SK-N-MC (cell line): Measurements from ENCODE around the gene GSE1.

Source experiments
- DNase-seq: peaks from one replicate; pipeline ENCODE4 v3.0.0-alpha.2; 2011; ENCODE audit warnings: low read depth, low spot score
- H3K27ac ChIP-seq: fragments of 200-600 bp; sonication (generic); 2 replicates; pipeline ENCODE4 v1.5.1; 2016; ENCODE audit warnings: mixed run types
- H3K36me3 ChIP-seq: fragments of 200-600 bp; sonication (generic); 2 replicates; pipeline ENCODE4 v1.6.1; 2017; ENCODE audit warnings: antibody characterized with exemption, low read length, mixed read lengths; ENCODE audit not compliant: insufficient read depth
- H3K4me3 ChIP-seq: fragments of 200-600 bp; sonication (generic); 2 replicates; pipeline ENCODE4 v1.5.1; 2016
- H3K9ac ChIP-seq: fragments of 200-600 bp; sonication (generic); 2 replicates; pipeline ENCODE4 v1.8.0; 2017; ENCODE audit warnings: mixed run types, mixed read lengths; ENCODE audit not compliant: insufficient read length
- H3K9me3 ChIP-seq: fragments of 200-600 bp; sonication (generic); 2 replicates; pipeline ENCODE4 v1.6.1; 2017; ENCODE audit warnings: low read depth, mild to moderate bottlenecking, antibody characterized with exemption, low read length, moderate library complexity, mixed read lengths
- EZH2 ChIP-seq: fragments of 200-600 bp; sonication (generic); IDR thresholded peaks from one replicate; pipeline ENCODE4 v1.6.1; 2017; ENCODE audit warnings: antibody characterized with exemption
- FOXP2 ChIP-seq: optimal IDR thresholded peaks from 2 replicates; pipeline ENCODE3; 2011; ENCODE audit warnings: mild to moderate bottlenecking, moderate library complexity; ENCODE audit not compliant: insufficient read depth; ENCODE audit errors: extremely low read length, control extremely low read depth
- POLR2AphosphoS5 ChIP-seq: IDR thresholded peaks from 2 replicates; pipeline ENCODE4 v1.6.1; 2012; ENCODE audit warnings: mild to moderate bottlenecking, low read depth, low read length, borderline replicate concordance

The GSE1 gene

GRCh38 chr16:85573045-85573695 lies 40.0 kb upstream of the GSE1 start:
- Histone ChIP-seq H3K36me3 (no peaks in the 10 kb centered on the region), H3K4me3 (no peak overlapping the region), H3K9me3 (no peaks in the 10 kb centered on the region), H3K27ac (no peak overlapping the region), H3K9ac (no peak overlapping the region)
- no peak for DNase-seq
- TF ChIP-seq FOXP2: no peak
- no peak for TF ChIP-seq POLR2AphosphoS5
- no peak for TF ChIP-seq EZH2

- no peak for DNase-seq
Measured at GRCh38 chr16:85573696-85574641, 39.2 kb upstream of the GSE1 start.

GRCh38 chr16:85574672-85575475 lies 38.2 kb upstream of the GSE1 start:
- no peaks in the 10 kb centered on the region for H3K36me3 ChIP-seq
- TF ChIP-seq POLR2AphosphoS5 (no peak), EZH2 (no peak), FOXP2 (no peak)
- H3K9ac ChIP-seq: no peak overlapping the region
- no peak overlapping the region for H3K4me3 ChIP-seq
- no peak for DNase-seq
- no peak overlapping the region for H3K27ac ChIP-seq
- H3K9me3 ChIP-seq: no peaks in the 10 kb centered on the region

More at GRCh38 chr16:85573696-85574641, 39.2 kb upstream of the GSE1 start:
- no peak overlapping the region for H3K27ac ChIP-seq
- no peak overlapping the region for H3K4me3 ChIP-seq
- no peaks in the 10 kb centered on the region for H3K36me3 ChIP-seq
- TF ChIP-seq POLR2AphosphoS5 (no peak), FOXP2 (no peak), EZH2 (no peak)
- no peak overlapping the region for H3K9ac ChIP-seq
- H3K9me3 ChIP-seq: no peaks in the 10 kb centered on the region

GRCh38 chr16:85575920-85576319 lies 37.2 kb upstream of the GSE1 start:
- no peak overlapping the region for H3K27ac ChIP-seq
- DNase-seq: no peak
- TF ChIP-seq EZH2 (no peak), POLR2AphosphoS5 (no peak), FOXP2 (no peak)
- no peak overlapping the region for H3K4me3 ChIP-seq
- H3K9me3 ChIP-seq: no peaks in the 10 kb centered on the region
- no peaks in the 10 kb centered on the region for H3K36me3 ChIP-seq
- H3K9ac ChIP-seq: no peak overlapping the region

- Histone ChIP-seq H3K27ac (no peak overlapping the region), H3K4me3 (no peak overlapping the region), H3K36me3 (no peaks in the 10 kb centered on the region), H3K9ac (no peak overlapping the region), H3K9me3 (no peaks in the 10 kb centered on the region)
- TF ChIP-seq POLR2AphosphoS5: no peak
- TF ChIP-seq FOXP2: no peak
- TF ChIP-seq EZH2: no peak
- no peak for DNase-seq
Measured at GRCh38 chr16:85576944-85577343, 36.2 kb upstream of the GSE1 start.

GRCh38 chr16:85577899-85578598 lies 35.1 kb upstream of the GSE1 start:
- TF ChIP-seq POLR2AphosphoS5 (no peak), EZH2 (no peak), FOXP2 (no peak)
- H3K9ac ChIP-seq: no peak overlapping the region
- H3K4me3 ChIP-seq: no peak overlapping the region
- DNase-seq: no peak
- H3K27ac ChIP-seq: no peak overlapping the region
- H3K9me3 ChIP-seq: no peaks in the 10 kb centered on the region
- H3K36me3 ChIP-seq: no peaks in the 10 kb centered on the region

- DNase-seq: no peak
- H3K36me3 ChIP-seq: no peaks in the 10 kb centered on the region
- H3K27ac ChIP-seq: no peak overlapping the region
- H3K4me3 ChIP-seq: no peak overlapping the region
- no peak for TF ChIP-seq EZH2
- TF ChIP-seq POLR2AphosphoS5: no peak
- TF ChIP-seq FOXP2: no peak
- H3K9me3 ChIP-seq: no peaks in the 10 kb centered on the region
- no peak overlapping the region for H3K9ac ChIP-seq
Measured at GRCh38 chr16:85578599-85578948, 34.5 kb upstream of the GSE1 start.
